Liver (tissue), 9 donors: ENCODE measurements around the gene MVB12A. TPM values are rescaled to one million over a fixed set of nuclear protein-coding genes. Genes with fewer than 3 reads are reported as not detected.

Source experiments
- DNase-seq: peaks from one replicate; pipeline ENCODE4 v3.0.0-alpha.2; 2017; ENCODE audit warnings: low spot score
- H3K27ac ChIP-seq, 2 donors: one replicate each; pipeline ENCODE4 v1.7.0; 2013; ENCODE audit warnings: inconsistent platforms in 2 of 2, low read length in 2 of 2, control low read depth in 1 of 2, low read depth in 1 of 2, mild to moderate bottlenecking in 1 of 2
- H3K27me3 ChIP-seq, 4 donors: one replicate each; pipeline versions ENCODE4 v1.6.1 to v1.7.0; 2013; ENCODE audit warnings: low read length in 3 of 4, inconsistent platforms in 1 of 4, mild to moderate bottlenecking in 1 of 4, moderate library complexity in 1 of 4; ENCODE audit not compliant: control insufficient read depth in 4 of 4, insufficient read depth in 4 of 4
- H3K36me3 ChIP-seq, 4 donors: one replicate each; pipeline versions ENCODE4 v1.6.1 to v1.7.0; 2013; ENCODE audit warnings: low read length in 3 of 4, mild to moderate bottlenecking in 3 of 4, low read depth in 1 of 4, moderate library complexity in 1 of 4; ENCODE audit not compliant: control insufficient read depth in 4 of 4, insufficient read depth in 3 of 4
- H3K4me1 ChIP-seq, 4 donors: one replicate each; pipeline versions ENCODE4 v1.6.1 to v1.7.0; 2013; ENCODE audit warnings: low read length in 3 of 4, mild to moderate bottlenecking in 3 of 4, moderate library complexity in 1 of 4; ENCODE audit not compliant: control insufficient read depth in 4 of 4, insufficient read depth in 4 of 4
- H3K4me3 ChIP-seq, 3 donors: one replicate each; pipeline versions ENCODE4 v1.6.1 to v1.7.0; 2013; ENCODE audit warnings: low read length in 3 of 3, control low read depth in 1 of 3, low read depth in 1 of 3, mild to moderate bottlenecking in 1 of 3
- H3K9ac ChIP-seq, 2 donors: one replicate each; pipeline ENCODE4 v1.7.0; 2013; ENCODE audit warnings: low read length in 2 of 2, mild to moderate bottlenecking in 2 of 2, moderate library complexity in 2 of 2, control low read depth in 1 of 2, low read depth in 1 of 2
- H3K9me3 ChIP-seq, 4 donors: one replicate each; pipeline versions ENCODE4 v1.6.1 to v1.7.0; 2013; ENCODE audit warnings: low read length in 3 of 4; ENCODE audit not compliant: control insufficient read depth in 4 of 4
- CTCF ChIP-seq: fragments of 150-350 bp; IDR thresholded peaks from 2 replicates; pipeline ENCODE4 v1.5.1; 2017; ENCODE audit warnings: improper control_type of control experiment, low read depth, low read length; ENCODE audit not compliant: missing input control
- FOXA2 ChIP-seq: IDR thresholded peaks from 2 replicates; pipeline ENCODE4 v1.6.1; 2016; ENCODE audit warnings: antibody characterized with exemption
- HNF4G ChIP-seq: IDR thresholded peaks from 2 replicates; pipeline ENCODE4 v1.6.1; 2016; ENCODE audit warnings: antibody characterized with exemption
- MAX ChIP-seq: IDR thresholded peaks from 2 replicates; pipeline ENCODE4 v1.6.1; 2016; ENCODE audit warnings: antibody characterized with exemption
- NR2F2 ChIP-seq: IDR thresholded peaks from 2 replicates; pipeline ENCODE4 v1.6.1; 2016; ENCODE audit warnings: antibody characterized with exemption
- RXRA ChIP-seq, 2 donors: IDR thresholded peaks; 2 replicates each; pipeline ENCODE4 v1.6.1; 2017 to 2018; ENCODE audit warnings: antibody characterized with exemption in 2 of 2, mild to moderate bottlenecking in 1 of 2
- SP1 ChIP-seq: IDR thresholded peaks from 2 replicates; pipeline ENCODE4 v1.6.1; 2018; ENCODE audit warnings: antibody characterized with exemption, mild to moderate bottlenecking
- TAF1 ChIP-seq: conservative IDR thresholded peaks from 2 replicates; pipeline ENCODE4 v1.6.1; 2016; ENCODE audit warnings: antibody characterized with exemption, mild to moderate bottlenecking
- ZBTB33 ChIP-seq: IDR thresholded peaks from 2 replicates; pipeline ENCODE4 v1.6.1; 2016; ENCODE audit warnings: antibody characterized with exemption
- WGBS: extraction: QIAGEN DNeasy Blood & Tissue Kit; methylation state at CpG from one replicate; pipeline ENCODE4 v1.1.7; 2013; 5-methylcytosine and 5-hydroxymethylcytosine counted together
- polyA plus RNA-seq, 2 donors: library from polyadenylated mRNA; stranded (reverse) in 1 of 2; unstranded in 1 of 2; fragments of 200-250 nt in 1 of 2; fragments of >200 nt in 1 of 2; fragmentation: Nextera tagmentation in 1 of 2; extraction: Ambion mirVana in 1 of 2; gene quantifications; one replicate each; pipeline versions ENCODE4 v1.2.1 to v1.2.3, GENCODE V29; 2013 to 2015
- total RNA-seq, 2 donors: library from RNA; depleted of rRNA; stranded (reverse); fragments of >200 nt; gene quantifications; one replicate each; pipeline ENCODE4 v1.2.3, GENCODE V29; 2014
- TF ChIP-seq, protein P1 (sequence below): IDR thresholded peaks from 2 replicates; pipeline ENCODE4 v1.6.1; 2016; ENCODE audit warnings: antibody characterized with exemption
- donor health status: healthy.
- donor health status: healthy.
- donor health status: healthy.
- donor health status: healthy.
- donor health status: healthy.

MVB12A gene
- total and polyA plus RNA-seq, 4 donors = 9.8 to 22.8 (median 15.8) TPM

DNA sequence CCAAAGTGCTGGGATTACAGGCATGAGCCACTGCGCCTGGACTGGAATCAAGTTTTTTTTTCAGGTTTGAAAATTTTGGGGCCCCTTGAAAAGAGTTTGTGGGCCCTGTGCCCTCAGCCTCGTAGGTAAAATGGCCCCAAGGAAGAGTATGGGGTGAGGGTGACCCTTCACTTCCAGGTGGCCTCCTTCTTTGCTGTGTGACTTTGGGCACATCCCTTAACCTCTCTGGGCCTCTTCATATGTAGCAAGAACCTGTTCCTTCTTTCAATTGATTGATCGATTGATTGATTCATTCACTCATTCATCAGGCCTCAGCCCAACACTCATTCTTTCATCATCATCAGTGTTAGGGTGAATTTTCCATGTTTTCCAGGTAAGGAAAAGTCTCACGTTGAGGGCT, 32.0 kb downstream of the MVB12A start:
- TF ChIP-seq CTCF (no peak), NR2F2 (no peak)
- WGBS = 86% methylated on average over 4 of the region's 4 CpGs
- H3K27ac ChIP-seq = no peak overlapping the region
- no peaks in the 10 kb centered on the region for H3K36me3 ChIP-seq
- H3K9me3 ChIP-seq = no peaks in the 10 kb centered on the region
- peaks cover 0 to 10% (median 3%) of the 10 kb centered on the region in 4 donors for H3K4me1 ChIP-seq
- peaks cover 0 to 4% (median under 1%) of the 10 kb centered on the region in 4 donors for H3K27me3 ChIP-seq
- H3K4me3 ChIP-seq = no peak overlapping the region
- no peak for DNase-seq
- H3K9ac ChIP-seq = no peak overlapping the region

DNA sequence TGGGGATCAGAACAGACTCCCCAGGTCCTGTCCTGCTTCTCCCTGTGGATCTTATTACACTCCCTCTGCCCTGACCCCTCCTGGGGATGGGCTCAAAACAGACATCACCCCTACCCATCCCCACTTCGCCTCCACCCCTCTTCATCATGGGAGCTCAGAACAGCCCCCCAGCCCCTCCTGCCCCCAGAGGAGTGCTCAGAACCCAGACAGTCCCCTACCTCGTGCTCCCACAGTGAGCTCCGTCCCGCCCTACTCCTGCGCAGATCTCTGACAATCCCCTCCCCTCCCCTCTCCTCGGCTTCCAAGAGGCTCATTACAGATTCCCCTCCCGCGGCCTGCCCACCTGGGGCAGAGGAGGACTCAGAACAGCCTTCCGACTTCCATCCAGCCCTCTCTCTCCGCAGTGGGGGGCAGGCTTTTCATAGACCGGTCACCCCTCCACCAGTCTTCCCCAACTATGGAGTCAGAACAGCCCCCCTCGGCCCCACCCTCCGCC, 34.8 kb downstream of the MVB12A start:
- Histone ChIP-seq H3K4me3 (no peak overlapping the region), H3K4me1 (peaks cover 0 to 5% (median 0%) of the 10 kb centered on the region in 4 donors), H3K36me3 (no peaks in the 10 kb centered on the region), H3K9me3 (no peaks in the 10 kb centered on the region), H3K27ac (no peak overlapping the region), H3K9ac (no peak overlapping the region), H3K27me3 (peaks cover 0 to 4% (median 2%) of the 10 kb centered on the region in 4 donors)
- no peak for TF ChIP-seq RXRA (IDR thresholded peaks at IDR 0.05)
- no peak for DNase-seq
- WGBS = 10% methylated on average over 13 of the region's 13 CpGs

DNA sequence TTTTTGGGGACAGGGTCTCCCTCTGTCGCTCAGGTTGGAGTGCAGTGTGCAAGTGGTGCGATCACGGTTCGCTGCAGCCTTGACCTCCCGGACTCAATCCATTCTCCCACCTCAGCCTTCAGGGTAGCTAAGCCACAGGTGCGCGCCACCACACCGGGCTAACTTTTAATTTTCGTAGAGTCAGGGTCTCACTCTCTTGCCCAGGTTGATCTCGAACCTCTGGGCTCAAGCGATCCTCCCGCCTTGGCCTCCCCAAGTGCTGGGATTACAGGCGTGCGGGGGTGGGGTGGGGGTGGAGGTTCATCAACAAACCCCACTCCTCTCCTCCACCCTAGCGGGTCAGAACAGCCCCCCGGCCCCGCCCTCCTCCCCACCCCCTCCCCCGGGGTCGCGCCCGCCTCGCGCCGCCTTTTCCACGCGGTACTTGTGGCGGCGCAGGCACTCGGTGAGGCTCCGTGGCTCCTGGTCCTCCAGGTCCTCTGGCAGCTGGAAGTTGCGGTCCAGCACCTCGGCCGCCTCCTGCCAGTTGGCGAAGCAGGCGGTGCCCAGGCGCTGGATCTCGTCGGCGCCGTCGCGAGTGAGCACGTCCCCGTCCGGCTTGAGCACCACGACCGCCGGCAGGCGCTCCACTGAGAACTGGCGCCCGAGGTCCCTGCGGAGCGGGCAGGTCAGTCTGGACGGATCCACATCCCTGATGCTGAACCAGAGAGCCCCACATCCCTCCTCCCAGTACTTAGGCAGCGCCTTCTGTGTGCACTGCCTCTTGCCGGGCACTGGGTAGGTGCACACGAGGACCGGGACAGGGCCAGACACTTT, 35.7 kb downstream of the MVB12A start:
- Histone ChIP-seq H3K4me1 (peaks cover 0 to 5% (median 0%) of the 10 kb centered on the region in 4 donors), H3K36me3 (no peaks in the 10 kb centered on the region), H3K9me3 (no peaks in the 10 kb centered on the region), H3K27ac (no peak overlapping the region), H3K4me3 (no peak overlapping the region), H3K9ac (no peak overlapping the region), H3K27me3 (peaks cover 0 to 4% (median 2%) of the 10 kb centered on the region in 4 donors)
- WGBS = 20% methylated on average over 58 of the region's 58 CpGs
- DNase-seq = no peak
- TF ChIP-seq HNF4G (no peak), TAF1 (no peak), FOXA2 (no peak), RXRA (IDR thresholded peaks at IDR 0.05) (no peak), MAX (no peak)

- 62% methylated on average over 11 of the region's 11 CpGs for WGBS
- H3K36me3 ChIP-seq = no peaks in the 10 kb centered on the region
- no peak overlapping the region for H3K4me3 ChIP-seq
- peaks cover 0 to 4% (median 3%) of the 10 kb centered on the region in 4 donors for H3K27me3 ChIP-seq
- H3K27ac ChIP-seq = no peak overlapping the region
- H3K4me1 ChIP-seq = peaks cover 0 to 5% (median 0%) of the 10 kb centered on the region in 4 donors
- no peak overlapping the region for H3K9ac ChIP-seq
- DNase-seq = no peak
- H3K9me3 ChIP-seq = no peaks in the 10 kb centered on the region
- TF ChIP-seq SP1 (no peak), MAX (no peak), ZBTB33 (no peak), CTCF (no peak), NR2F2 (no peak)
- TF ChIP-seq, protein P1, sequence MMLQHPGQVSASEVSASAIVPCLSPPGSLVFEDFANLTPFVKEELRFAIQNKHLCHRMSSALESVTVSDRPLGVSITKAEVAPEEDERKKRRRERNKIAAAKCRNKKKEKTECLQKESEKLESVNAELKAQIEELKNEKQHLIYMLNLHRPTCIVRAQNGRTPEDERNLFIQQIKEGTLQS = no peak
Measured at GRCh38 chr19:17456127-17456526, 36.3 kb downstream of the MVB12A start.
